GM23338 (cell line): ENCODE results near the gene NR3C1.

Experiments
- EZH2 ChIP-seq: fragments of 200-600 bp; sonication (generic); IDR thresholded peaks from one replicate; pipeline ENCODE4 v1.8.0; 2017; ENCODE audit warnings: antibody characterized with exemption, mild to moderate bottlenecking, low read depth; ENCODE audit not compliant: unreplicated experiment
- POLR2AphosphoS5 ChIP-seq: IDR thresholded peaks from 2 replicates; pipeline ENCODE4 v1.6.1; 2016; ENCODE audit warnings: antibody characterized with exemption, low read depth
- STAT1 ChIP-seq: IDR thresholded peaks from one replicate; pipeline ENCODE4 v1.6.1; 2016; ENCODE audit warnings: antibody characterized with exemption; ENCODE audit not compliant: unreplicated experiment
- TF ChIP-seq, protein P1 (sequence below), 2 experiments: fragments of 200-600 bp in 1 of 2; sonication (generic) in 1 of 2; conservative IDR thresholded peaks; 2 replicates each; pipeline versions ENCODE4 v1.5.1 to v1.6.1; 2016 to 2017; ENCODE audit warnings: antibody characterized with exemption in 2 of 2, low read depth in 2 of 2, mild to moderate bottlenecking in 2 of 2, moderate library complexity in 1 of 2
- TF ChIP-seq, protein P2 (sequence below): IDR thresholded peaks from one replicate; pipeline ENCODE4 v1.6.1; 2018; ENCODE audit warnings: antibody characterized with exemption; ENCODE audit not compliant: unreplicated experiment

DNA sequence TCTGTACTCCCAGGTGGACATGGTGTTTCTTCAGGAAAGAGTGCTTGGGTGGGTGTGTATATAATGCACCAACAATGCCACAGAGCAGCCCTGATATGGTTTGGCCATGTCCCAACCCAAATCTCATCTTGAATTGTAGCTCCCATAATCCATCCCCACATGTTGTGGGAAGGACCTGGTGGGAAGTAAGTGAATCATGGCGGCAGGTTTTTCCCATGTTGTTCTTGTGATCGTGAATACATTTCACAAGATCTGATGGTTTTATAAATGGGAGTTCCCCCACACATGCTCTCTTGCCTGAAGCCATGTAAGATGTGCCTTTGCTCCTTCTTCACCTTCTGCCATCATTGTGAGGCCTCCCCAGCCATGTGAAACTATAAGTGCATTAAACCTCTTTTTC lies 158.5 kb downstream of the NR3C1 start:
- no peak for TF ChIP-seq EZH2
- TF ChIP-seq, protein P1, sequence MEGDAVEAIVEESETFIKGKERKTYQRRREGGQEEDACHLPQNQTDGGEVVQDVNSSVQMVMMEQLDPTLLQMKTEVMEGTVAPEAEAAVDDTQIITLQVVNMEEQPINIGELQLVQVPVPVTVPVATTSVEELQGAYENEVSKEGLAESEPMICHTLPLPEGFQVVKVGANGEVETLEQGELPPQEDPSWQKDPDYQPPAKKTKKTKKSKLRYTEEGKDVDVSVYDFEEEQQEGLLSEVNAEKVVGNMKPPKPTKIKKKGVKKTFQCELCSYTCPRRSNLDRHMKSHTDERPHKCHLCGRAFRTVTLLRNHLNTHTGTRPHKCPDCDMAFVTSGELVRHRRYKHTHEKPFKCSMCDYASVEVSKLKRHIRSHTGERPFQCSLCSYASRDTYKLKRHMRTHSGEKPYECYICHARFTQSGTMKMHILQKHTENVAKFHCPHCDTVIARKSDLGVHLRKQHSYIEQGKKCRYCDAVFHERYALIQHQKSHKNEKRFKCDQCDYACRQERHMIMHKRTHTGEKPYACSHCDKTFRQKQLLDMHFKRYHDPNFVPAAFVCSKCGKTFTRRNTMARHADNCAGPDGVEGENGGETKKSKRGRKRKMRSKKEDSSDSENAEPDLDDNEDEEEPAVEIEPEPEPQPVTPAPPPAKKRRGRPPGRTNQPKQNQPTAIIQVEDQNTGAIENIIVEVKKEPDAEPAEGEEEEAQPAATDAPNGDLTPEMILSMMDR (conservative IDR thresholded peaks at IDR 0.05; ENCODE audit: low read depth in 2 of 2), result no peak
- TF ChIP-seq STAT1, result no peak
- no peak for TF ChIP-seq POLR2AphosphoS5
- TF ChIP-seq, protein P2, sequence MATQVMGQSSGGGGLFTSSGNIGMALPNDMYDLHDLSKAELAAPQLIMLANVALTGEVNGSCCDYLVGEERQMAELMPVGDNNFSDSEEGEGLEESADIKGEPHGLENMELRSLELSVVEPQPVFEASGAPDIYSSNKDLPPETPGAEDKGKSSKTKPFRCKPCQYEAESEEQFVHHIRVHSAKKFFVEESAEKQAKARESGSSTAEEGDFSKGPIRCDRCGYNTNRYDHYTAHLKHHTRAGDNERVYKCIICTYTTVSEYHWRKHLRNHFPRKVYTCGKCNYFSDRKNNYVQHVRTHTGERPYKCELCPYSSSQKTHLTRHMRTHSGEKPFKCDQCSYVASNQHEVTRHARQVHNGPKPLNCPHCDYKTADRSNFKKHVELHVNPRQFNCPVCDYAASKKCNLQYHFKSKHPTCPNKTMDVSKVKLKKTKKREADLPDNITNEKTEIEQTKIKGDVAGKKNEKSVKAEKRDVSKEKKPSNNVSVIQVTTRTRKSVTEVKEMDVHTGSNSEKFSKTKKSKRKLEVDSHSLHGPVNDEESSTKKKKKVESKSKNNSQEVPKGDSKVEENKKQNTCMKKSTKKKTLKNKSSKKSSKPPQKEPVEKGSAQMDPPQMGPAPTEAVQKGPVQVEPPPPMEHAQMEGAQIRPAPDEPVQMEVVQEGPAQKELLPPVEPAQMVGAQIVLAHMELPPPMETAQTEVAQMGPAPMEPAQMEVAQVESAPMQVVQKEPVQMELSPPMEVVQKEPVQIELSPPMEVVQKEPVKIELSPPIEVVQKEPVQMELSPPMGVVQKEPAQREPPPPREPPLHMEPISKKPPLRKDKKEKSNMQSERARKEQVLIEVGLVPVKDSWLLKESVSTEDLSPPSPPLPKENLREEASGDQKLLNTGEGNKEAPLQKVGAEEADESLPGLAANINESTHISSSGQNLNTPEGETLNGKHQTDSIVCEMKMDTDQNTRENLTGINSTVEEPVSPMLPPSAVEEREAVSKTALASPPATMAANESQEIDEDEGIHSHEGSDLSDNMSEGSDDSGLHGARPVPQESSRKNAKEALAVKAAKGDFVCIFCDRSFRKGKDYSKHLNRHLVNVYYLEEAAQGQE, result no peak
